WTC11 (cell line): ENCODE measurements around the gene MEOX2. TPM values are rescaled to one million over a fixed set of nuclear protein-coding genes. Genes with fewer than 3 reads are reported as not detected.

Source experiments
- ATAC-seq: fragments of 200-7000 bp; cut with Tn5 transposase; 2 replicates; pipeline ENCODE4 v1.10.0; 2021; ENCODE audit warnings: mild to moderate bottlenecking, moderate library complexity
- CTCF ChIA-PET: fragments of 300-600 bp; sonication (Branson Sonifier 250); formaldehyde crosslinking; loops from one replicate; lab custom pipeline; 2021; ENCODE audit warnings: antibody characterized with exemption; lab: Charles Lee
- POLR2A ChIA-PET: fragments of 350-600 bp; sonication (Branson Sonifier 250); formaldehyde crosslinking; loops from one replicate; lab custom pipeline; 2021; ENCODE audit warnings: antibody characterized with exemption; lab: Charles Lee
- DNase-seq: peaks from one replicate; pipeline ENCODE4 v3.0.0; 2021; ENCODE audit warnings: low spot score
- H3K27ac Mint-ChIP-seq: 2 replicates; pipeline ENCODE4 v1.8.0; 2021; ENCODE audit warnings: mixed read lengths
- H3K27me3 Mint-ChIP-seq: 2 replicates; pipeline ENCODE4 v1.8.0; 2021; ENCODE audit warnings: low read depth, mild to moderate bottlenecking, moderate library complexity, mixed read lengths
- H3K36me3 Mint-ChIP-seq: 2 replicates; pipeline ENCODE4 v1.8.0; 2021; ENCODE audit warnings: mixed read lengths
- H3K4me1 Mint-ChIP-seq: 2 replicates; pipeline ENCODE4 v1.8.0; 2022; ENCODE audit warnings: mixed read lengths
- H3K4me3 Mint-ChIP-seq: 2 replicates; pipeline ENCODE4 v1.8.0; 2021; ENCODE audit warnings: mild to moderate bottlenecking, moderate library complexity, mixed read lengths
- H3K9me3 Mint-ChIP-seq: 2 replicates; pipeline ENCODE4 v1.8.0; 2021; ENCODE audit warnings: mixed read lengths
- CBFB ChIP-seq: sonication (generic); formaldehyde crosslinking; IDR thresholded peaks from 2 replicates; pipeline ENCODE4 v1.8.1; 2022; ENCODE audit warnings: mild to moderate bottlenecking, low read depth, missing genetic modification reagents
- CREB1 ChIP-seq: sonication (generic); formaldehyde crosslinking; IDR thresholded peaks from 2 replicates; pipeline ENCODE4 v1.8.0; 2023; ENCODE audit warnings: mild to moderate bottlenecking, missing genetic modification reagents
- CREM ChIP-seq: sonication (generic); formaldehyde crosslinking; IDR thresholded peaks from 2 replicates; pipeline ENCODE4 v1.8.1; 2022; ENCODE audit warnings: mild to moderate bottlenecking, missing genetic modification reagents, moderate library complexity
- CTCF ChIP-seq: fragments of 200-600 bp; IDR thresholded peaks from 2 replicates; pipeline ENCODE4 v1.8.0; 2022; ENCODE audit warnings: antibody characterized with exemption
- E2F4 ChIP-seq: sonication (generic); formaldehyde crosslinking; IDR thresholded peaks from 2 replicates; pipeline ENCODE4 v1.8.1; 2022; ENCODE audit warnings: low read depth, mild to moderate bottlenecking, moderate library complexity, missing genetic modification reagents, borderline replicate concordance
- FOXK1 ChIP-seq: sonication (generic); formaldehyde crosslinking; IDR thresholded peaks from 2 replicates; pipeline ENCODE4 v1.8.0; 2022; ENCODE audit warnings: mild to moderate bottlenecking, moderate library complexity, missing genetic modification reagents
- FOXP1 ChIP-seq: sonication (generic); formaldehyde crosslinking; IDR thresholded peaks from 2 replicates; pipeline ENCODE4 v1.8.0; 2022; ENCODE audit warnings: missing genetic modification reagents, mild to moderate bottlenecking, moderate library complexity, borderline replicate concordance
- HMGXB4 ChIP-seq: sonication (generic); formaldehyde crosslinking; IDR thresholded peaks from 2 replicates; pipeline ENCODE4 v1.8.1; 2023; ENCODE audit warnings: mild to moderate bottlenecking, moderate library complexity, missing genetic modification reagents
- KAT7 ChIP-seq: sonication (generic); formaldehyde crosslinking; IDR thresholded peaks from 2 replicates; pipeline ENCODE4 v1.8.1; 2023; ENCODE audit warnings: missing genetic modification reagents, mild to moderate bottlenecking, borderline replicate concordance
- NR1H2 ChIP-seq: sonication (generic); formaldehyde crosslinking; IDR thresholded peaks from 2 replicates; pipeline ENCODE4 v1.9.0; 2021; ENCODE audit warnings: mild to moderate bottlenecking, moderate library complexity, missing genetic modification reagents
- SMAD3 ChIP-seq: sonication (generic); formaldehyde crosslinking; IDR thresholded peaks from 2 replicates; pipeline ENCODE4 v1.8.0; 2022; ENCODE audit warnings: missing genetic modification reagents, mild to moderate bottlenecking, borderline replicate concordance
- SMAD4 ChIP-seq: sonication (generic); formaldehyde crosslinking; IDR thresholded peaks from 2 replicates; pipeline ENCODE4 v1.8.0; 2022; ENCODE audit warnings: mild to moderate bottlenecking, missing genetic modification reagents
- TP53 ChIP-seq: sonication (generic); formaldehyde crosslinking; IDR thresholded peaks from 2 replicates; pipeline ENCODE4 v1.8.1; 2023; ENCODE audit warnings: mild to moderate bottlenecking, missing genetic modification reagents
- USF1 ChIP-seq: sonication (generic); formaldehyde crosslinking; IDR thresholded peaks from 2 replicates; pipeline ENCODE4 v1.8.0; 2022; ENCODE audit warnings: mild to moderate bottlenecking, missing genetic modification reagents
- ZNF138 ChIP-seq: sonication (generic); formaldehyde crosslinking; conservative IDR thresholded peaks from 2 replicates; pipeline ENCODE4 v1.8.1; 2022; ENCODE audit warnings: mild to moderate bottlenecking, moderate library complexity, missing genetic modification reagents
- ZNF232 ChIP-seq: sonication (generic); formaldehyde crosslinking; IDR thresholded peaks from 2 replicates; pipeline ENCODE4 v1.8.0; 2022; ENCODE audit warnings: mild to moderate bottlenecking, missing genetic modification reagents
- ZNF263 ChIP-seq: sonication (generic); formaldehyde crosslinking; IDR thresholded peaks from 2 replicates; pipeline ENCODE4 v1.8.1; 2022; ENCODE audit warnings: low read depth, mild to moderate bottlenecking, moderate library complexity, missing genetic modification reagents
- ZNF281 ChIP-seq: sonication (generic); formaldehyde crosslinking; IDR thresholded peaks from 2 replicates; pipeline ENCODE4 v1.8.0; 2023; ENCODE audit warnings: mild to moderate bottlenecking, missing genetic modification reagents
- ZNF317 ChIP-seq: sonication (generic); formaldehyde crosslinking; IDR thresholded peaks from 2 replicates; pipeline ENCODE4 v1.8.1; 2023; ENCODE audit warnings: low read depth, mild to moderate bottlenecking, moderate library complexity, missing genetic modification reagents, borderline replicate concordance
- ZNF396 ChIP-seq: fragments of 250-450 bp; sonication (Bioruptor Pico); IDR thresholded peaks from 2 replicates; pipeline ENCODE4 v1.8.0; 2021; ENCODE audit warnings: mild to moderate bottlenecking, moderate library complexity, borderline replicate concordance
- ZNF423 ChIP-seq: fragments of 250-450 bp; sonication (Bioruptor Pico); IDR thresholded peaks from 2 replicates; pipeline ENCODE4 v2.1.2; 2022; ENCODE audit warnings: mild to moderate bottlenecking, moderate library complexity
- ZNF425 ChIP-seq: fragments of 250-450 bp; sonication (Bioruptor Pico); conservative IDR thresholded peaks from 2 replicates; pipeline ENCODE4 v1.9.0; 2021; ENCODE audit warnings: mild to moderate bottlenecking
- ZSCAN18 ChIP-seq: fragments of 250-450 bp; sonication (Bioruptor Pico); IDR thresholded peaks from 2 replicates; pipeline ENCODE4 v2.1.2; 2022; ENCODE audit warnings: mild to moderate bottlenecking, moderate library complexity
- total RNA-seq: library from RNA; stranded (reverse); gene quantifications from 3 replicates; pipeline ENCODE4 v1.2.3, GENCODE V29; 2021

The MEOX2 gene
- total RNA-seq, 1 experiment from 2014 or later: 0.07 TPM

- TF ChIP-seq ZNF425 (CRISPR knock-in tag) (no peak), TP53 (no peak), FOXP1 (CRISPR knock-in tag) (no peak), ZNF396 (no peak), ZNF317 (CRISPR knock-in tag) (no peak), NR1H2 (no peak), E2F4 (CRISPR knock-in tag) (no peak)
Measured at GRCh38 chr7:15625466-15625865, 61.0 kb downstream of the MEOX2 start (continued).

GRCh38 chr7:15621468-15621867 lies 65.0 kb downstream of the MEOX2 start:
- Mint-ChIP-seq H3K9me3 (peaks cover 4% of the 10 kb centered on the region), H3K4me3 (no peak overlapping the region), H3K27me3 (no peaks in the 10 kb centered on the region), H3K4me1 (no peaks in the 10 kb centered on the region), H3K27ac (no peak overlapping the region), H3K36me3 (no peaks in the 10 kb centered on the region)
- TF ChIP-seq ZNF263 (CRISPR knock-in tag) (no peak), ZNF281 (CRISPR knock-in tag) (no peak), ZNF138 (no peak), CREM (CRISPR knock-in tag) (no peak), SMAD3 (CRISPR knock-in tag) (no peak), SMAD4 (CRISPR knock-in tag) (no peak), KAT7 (no peak), E2F4 (CRISPR knock-in tag) (no peak), CBFB (no peak), ZNF423 (CRISPR knock-in tag) (no peak), FOXK1 (CRISPR knock-in tag) (no peak), CTCF (no peak), HMGXB4 (CRISPR knock-in tag) (no peak), ZSCAN18 (CRISPR knock-in tag) (no peak), ZNF232 (CRISPR knock-in tag) (no peak), CREB1 (CRISPR knock-in tag) (no peak), USF1 (CRISPR knock-in tag) (no peak)
- POLR2A ChIA-PET: no interaction called here
- CTCF ChIA-PET: no interaction called here
- no peak for ATAC-seq
- no peak for DNase-seq
